Left renal pelvis (tissue), 4 donors: ENCODE results near the gene PSME1. TPM values are rescaled to one million over a fixed set of nuclear protein-coding genes. Genes with fewer than 3 reads are reported as not detected.
"Not testable (repeated sequence)": the region's sequence is repeated elsewhere in the genome, so short reads cannot be mapped to it uniquely, and the experiment has no call there.

ENCODE experiments used
- DNase-seq, 4 donors: peaks; one replicate each; pipeline ENCODE4 v3.0.0-alpha.2; 2013; ENCODE audit warnings: low read depth in 4 of 4, low spot score in 3 of 4
- polyA plus RNA-seq, 4 donors: library from polyadenylated mRNA; unstranded; fragments of 120-200 nt; gene quantifications; one replicate each; pipeline ENCODE4 v1.2.1, GENCODE V29; 2013; ENCODE audit not compliant: insufficient read length in 4 of 4

Gene PSME1
- polyA plus RNA-seq, 4 donors, result 131 to 226 (median 197) TPM

DNA sequence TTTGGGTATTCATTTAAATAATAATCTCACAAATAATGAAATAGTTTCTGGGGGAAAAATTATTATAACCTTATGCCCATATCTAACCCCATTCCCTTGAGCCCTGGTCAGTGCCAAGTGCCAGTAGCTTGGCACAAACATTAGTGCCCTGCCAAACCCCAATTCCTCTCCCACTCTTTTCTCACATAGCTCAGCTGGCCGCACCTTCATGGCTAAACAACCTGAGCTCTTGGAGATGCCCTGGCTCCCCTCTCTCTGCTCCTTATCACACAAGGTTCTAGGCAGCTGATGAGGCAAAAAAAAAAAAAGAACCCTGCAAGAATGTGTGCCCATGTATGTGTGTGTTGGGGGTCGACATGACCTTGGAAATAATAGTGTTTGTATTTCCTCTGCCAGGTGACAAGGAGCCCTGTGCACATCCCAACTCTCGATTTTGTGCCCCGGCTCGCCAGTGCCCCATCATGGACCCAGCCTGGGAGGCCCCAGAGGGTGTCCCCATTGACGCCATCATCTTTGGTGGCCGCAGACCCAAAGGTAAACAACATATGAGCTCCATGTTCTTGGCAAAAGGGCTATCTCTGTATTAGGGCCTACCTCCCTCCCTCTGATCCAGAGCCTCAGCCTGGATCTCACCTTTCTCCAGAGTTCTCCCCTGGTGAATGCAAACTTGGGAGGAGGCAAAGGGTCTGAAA is 33.5 kb upstream of the PSME1 start:
- DNase-seq, result no peak

DNA sequence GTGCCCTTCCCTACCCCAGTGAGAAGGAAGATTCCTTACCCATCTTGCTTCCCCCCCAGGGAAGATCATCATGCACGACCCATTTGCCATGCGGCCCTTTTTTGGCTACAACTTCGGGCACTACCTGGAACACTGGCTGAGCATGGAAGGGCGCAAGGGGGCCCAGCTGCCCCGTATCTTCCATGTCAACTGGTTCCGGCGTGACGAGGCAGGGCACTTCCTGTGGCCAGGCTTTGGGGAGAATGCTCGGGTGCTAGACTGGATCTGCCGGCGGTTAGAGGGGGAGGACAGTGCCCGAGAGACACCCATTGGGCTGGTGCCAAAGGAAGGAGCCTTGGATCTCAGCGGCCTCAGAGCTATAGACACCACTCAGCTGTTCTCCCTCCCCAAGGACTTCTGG is 32.5 kb upstream of the PSME1 start:
- no peak for DNase-seq

DNA sequence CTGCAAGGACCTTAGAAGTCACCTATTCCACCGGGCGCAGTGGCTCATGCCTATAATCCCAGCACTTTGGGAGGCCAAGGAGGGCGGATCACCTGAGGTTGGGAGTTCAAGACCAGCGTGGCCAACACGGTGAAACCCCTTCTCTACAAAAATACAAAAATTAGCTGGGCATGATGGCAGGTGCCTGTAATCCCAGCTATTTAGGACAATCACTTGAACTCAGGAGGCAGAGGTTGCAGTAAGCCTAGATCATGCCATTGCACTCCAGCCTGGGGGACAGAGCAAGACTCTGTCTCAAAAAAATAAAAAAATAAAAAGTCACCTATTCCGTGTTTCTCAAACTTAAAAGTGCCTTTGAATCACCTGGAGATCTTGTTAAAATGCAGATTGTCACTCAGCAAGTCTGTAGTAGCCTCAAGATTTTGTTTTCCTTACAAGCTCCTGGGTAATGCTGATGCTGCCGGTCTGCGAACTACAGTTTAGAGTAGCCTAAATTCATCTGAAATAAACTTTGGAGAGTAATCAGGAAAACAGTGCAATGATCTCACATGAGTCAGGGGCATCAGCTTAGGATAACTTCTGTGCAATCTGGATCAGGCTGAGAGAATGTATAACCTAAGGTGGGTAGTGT is 30.3 kb upstream of the PSME1 start:
- not testable (repeated sequence) for DNase-seq

DNA sequence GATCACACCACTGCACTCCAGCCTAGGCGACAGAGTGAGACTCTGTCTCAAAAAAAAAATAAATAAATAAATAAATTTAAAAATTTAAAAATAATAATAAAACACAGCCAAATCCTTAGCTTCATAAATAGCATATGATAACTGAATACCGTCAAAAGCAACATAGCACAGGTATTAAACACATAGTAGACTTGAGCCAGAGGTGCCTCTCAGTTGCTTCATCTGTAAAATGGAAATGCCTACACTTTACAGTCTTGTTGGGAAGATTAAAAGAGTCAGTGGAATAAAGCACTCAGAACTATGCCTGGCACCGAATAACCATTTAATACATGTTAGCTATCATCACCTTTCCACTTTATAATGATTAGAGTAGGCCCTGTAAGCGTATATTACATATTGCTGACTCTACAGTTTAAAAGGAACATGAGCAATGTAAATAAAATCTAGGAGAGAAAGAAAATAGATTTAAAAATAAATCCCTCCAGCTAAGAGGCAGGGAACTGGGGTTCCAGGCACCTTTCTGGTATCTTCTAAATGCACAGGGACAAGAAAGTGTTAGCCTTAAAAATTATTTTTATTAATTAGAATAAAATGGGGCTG is 29.2 kb upstream of the PSME1 start:
- DNase-seq, result no peak

DNA sequence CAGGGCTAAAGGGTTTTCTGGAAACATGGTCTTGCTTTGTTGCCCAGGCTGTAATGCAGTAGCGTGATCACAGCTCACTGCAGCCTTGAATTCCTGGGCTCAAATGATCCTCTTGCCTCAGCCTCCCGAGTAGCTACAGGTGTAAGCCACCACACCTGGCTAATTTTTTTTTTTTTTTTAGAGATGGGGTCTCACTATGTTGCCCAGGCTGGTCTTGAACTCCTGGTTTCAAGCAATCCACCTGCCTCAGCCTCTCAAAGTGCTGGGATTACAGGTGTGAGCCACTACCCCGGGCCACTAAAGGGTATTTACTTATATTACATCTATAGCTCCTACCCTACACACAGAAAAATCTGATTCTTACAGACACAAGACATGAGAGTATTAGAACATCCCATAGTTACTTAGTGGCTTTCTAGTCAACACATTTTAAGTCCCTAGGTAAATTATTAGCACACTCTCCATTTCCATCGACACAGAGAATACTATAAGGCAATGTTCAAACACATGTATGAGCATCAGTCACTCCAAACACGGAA is 27.6 kb upstream of the PSME1 start:
- no peak for DNase-seq

DNA sequence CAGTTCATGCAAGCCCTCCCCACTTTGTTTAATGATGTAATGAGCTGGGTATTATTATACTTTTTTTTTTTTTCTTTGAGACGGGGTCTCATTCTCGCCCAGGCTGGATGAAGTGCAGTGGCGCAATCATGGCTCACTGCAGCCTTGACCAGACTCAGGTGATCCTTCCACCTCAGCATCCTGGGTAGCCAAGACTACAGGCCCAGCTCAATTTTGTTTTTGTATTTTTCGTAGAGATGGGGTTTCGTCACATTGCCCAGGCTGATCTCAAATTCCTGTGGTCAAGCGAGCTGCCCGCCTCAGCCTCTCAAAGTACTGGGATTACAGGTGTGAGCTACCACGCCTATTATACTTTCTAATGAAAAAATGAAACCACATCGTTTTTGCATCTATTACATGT is 25.9 kb upstream of the PSME1 start:
- DNase-seq, result no peak

DNA sequence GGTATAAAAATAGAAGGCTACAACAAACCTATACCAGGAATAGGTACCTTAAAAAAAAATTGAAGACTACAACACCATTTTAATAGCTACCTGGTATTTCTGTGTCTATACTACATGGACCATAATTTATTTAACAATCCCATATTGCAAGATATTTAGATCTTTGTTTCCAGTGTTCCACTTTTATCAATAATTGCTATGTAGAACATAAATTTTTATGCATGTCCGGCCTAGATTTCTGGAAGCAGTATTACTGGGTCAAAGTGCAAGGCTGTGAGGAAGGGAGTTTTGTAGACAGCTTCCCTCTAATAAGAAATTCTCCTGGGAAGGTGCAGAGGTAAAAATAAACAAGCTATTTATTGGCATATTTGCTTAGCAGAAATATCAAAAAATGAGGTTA is 25.5 kb upstream of the PSME1 start:
- no peak for DNase-seq

DNA sequence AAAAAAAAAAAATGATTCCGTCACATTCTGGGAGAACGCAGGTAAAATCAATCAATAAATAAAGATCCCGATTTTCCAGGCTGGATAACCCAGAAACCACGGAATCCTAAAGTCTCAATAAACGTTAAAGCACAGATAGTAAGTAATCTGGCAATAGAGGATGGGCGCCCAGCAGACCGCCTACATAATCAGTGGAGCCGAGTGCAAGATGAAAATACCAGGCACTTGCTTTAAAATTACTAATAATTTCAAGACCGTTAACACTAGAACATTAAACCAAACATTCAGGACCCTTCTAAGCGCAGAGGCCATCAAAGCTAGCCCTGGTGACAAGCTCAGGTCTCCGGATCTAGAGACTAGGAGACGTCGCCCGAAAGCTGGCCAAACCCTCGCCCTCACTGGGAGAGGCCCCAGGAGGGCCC is 22.6 kb upstream of the PSME1 start:
- no peak for DNase-seq

DNA sequence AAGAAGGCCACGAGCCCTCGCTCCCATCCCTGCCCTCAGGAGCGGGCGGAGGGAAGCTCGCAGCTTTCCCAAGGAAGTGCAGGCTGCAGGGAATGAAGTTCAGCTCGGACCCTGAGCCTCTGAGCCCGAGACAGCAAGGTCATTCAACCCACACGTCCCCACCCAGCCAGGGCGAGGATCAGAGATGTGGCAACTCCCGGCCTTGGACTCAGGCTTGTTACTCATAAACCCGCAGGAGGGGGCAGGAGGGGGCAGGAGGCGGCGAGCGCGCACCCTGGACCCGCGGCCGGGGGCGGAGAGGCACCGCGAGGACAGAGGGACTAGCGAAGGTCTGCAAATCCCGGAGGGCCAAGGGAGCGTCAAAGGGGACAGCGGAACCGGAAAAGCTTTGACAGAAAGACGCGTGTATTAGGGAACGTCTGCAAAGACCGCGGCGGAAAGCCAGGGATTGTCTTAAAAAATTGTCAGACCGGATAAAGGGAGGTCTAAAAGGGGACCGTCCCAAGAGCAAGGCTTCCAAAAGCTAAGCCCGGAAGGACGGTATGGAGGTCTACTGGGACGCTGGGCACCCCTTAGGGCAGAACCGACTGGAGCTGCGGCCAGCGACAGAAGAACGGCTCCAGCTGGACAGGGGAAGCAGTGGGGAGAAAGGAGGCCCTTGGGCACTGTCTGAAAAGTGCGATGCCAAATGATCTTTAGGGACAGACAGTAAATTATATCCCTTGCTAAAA is 22.0 kb upstream of the PSME1 start:
- peak; percentile 70 to 81 (median 76) for DNase-seq

DNA sequence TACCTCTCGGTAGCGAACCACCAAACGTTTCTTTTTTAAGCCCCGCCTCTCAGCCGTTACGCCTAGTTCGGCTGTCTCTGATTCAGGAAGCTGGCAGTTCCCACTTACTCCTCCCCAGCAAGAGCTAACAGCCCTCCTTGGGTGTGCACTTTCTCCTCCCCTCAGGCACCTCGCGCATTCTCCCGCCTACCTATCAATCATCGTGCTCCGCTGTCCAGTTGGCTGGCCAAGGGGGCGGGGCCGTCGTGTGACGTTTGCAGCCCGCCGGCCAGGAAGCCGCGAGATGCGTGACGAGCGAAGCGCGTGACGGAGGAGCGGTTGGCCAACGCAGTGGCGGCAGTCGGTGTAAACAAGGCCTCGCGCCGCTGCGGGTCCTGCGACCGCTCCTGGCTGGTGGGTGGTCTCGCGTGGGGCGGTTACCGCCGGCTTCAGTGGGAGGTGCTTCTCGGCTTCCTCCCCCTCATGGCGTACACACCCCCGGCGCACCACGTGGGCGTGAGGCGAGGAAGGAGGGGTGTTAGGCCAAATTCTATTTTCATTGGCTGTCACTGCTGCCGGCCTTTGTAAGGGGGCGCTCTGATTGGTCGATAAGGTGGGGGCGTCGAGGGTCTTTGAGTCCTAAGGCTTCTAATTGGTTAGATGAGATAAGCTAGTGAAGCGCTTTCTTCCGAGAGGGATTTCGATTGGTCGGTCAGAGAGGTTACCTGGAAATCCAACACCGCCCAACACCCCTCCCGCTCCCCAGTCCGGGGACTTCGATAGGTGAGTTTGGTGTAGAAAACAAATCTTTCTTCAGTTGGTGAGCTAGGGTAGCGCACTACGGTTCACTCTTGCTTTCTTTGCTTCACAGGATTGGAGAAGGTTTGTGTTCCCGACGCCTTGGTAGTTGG is 21.2 kb upstream of the PSME1 start, which contains the start of the genes DCAF11 and NRL:
DCAF11 (plus strand) TSS at position 246 of the 890 bp plus-strand sequence. CDS start 818 bp downstream, outside the sequence.
NRL (minus strand) TSS at position 418 of the 890 bp plus-strand sequence. CDS start 32,101 bp downstream, outside the sequence.
- peak; percentile 99 for DNase-seq

DNA sequence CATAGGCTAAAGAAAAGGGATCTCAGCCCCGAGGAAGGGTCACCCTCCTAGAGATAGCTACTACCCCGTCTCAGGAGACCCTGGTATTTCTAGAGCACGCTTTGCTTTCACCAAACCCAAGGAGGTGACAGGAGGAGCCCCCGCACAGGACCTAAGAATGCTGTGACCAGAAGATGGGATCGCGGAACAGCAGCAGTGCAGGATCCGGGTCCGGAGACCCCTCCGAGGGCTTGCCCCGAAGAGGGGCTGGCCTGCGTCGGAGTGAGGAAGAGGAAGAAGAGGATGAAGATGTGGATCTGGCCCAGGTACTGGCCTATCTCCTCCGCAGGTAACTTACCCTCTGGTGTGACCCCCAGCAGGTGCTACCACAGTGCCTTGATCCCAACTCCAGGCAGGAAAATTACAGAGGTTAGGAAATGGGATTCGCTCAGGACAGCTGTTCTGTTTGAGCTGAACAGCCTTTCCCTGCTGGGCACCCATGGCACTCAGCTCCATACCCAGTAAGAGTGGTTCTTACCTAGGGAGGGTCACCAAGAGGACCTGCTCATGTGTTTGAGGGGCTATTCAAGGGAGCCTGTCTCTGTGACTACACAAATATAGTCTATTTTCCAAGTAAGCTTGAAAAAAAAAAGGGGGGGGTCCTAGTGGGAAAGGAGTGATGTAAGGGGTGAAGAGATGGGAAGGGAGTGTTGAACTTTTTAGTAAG is 20.4 kb upstream of the PSME1 start:
- no peak for DNase-seq

DNA sequence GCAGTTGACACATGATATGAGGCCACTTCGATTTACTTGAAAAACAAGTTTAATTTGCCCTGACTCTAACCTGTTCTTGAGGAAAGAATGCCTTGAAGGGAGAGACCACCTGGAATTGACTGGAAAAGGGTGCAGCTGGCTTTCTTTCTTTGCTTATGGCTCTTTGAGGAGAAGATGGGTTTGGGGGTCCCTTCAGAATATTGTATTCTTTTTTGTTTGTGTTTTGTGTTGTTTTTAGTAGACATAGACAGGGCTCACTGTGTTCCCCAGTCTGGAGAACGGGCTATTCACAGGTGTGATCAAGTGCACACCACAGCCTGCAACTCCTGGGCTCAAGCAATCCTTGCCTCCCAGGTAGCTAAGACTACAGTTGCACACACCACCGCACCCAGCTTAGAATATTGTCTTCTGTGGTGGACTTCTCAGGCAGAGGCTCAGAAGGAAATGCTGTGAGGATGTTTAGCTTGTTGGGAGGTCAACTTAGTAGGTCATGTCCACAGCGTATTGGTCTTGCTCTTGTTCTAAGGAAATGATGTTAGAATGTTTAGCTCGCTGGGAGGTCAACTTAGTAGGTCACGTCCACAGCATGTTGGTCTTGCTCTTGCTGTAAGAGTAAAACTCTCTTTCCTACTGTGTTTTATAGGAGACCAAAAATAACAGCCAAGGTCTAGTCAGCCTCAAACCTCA is 19.7 kb upstream of the PSME1 start:
- no peak for DNase-seq

DNA sequence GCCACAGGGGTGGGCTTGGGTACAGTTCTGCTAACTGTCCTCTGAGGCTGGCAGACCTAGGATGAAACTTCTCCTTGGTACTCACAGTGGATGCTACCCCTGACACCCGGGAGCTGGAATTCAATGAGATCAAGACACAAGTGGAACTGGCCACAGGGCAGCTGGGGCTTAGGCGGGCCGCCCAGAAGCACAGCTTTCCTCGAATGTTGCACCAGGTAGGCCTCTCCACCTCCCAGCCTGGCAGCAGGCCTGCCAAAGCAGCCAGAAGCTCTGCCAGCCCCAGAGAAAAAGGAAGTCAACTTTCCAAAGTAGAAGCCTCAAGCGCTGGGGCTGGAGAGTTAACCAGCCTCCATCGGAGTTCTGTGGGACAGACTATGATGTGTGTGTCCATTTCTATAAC is 18.8 kb upstream of the PSME1 start:
- DNase-seq, result no peak

DNA sequence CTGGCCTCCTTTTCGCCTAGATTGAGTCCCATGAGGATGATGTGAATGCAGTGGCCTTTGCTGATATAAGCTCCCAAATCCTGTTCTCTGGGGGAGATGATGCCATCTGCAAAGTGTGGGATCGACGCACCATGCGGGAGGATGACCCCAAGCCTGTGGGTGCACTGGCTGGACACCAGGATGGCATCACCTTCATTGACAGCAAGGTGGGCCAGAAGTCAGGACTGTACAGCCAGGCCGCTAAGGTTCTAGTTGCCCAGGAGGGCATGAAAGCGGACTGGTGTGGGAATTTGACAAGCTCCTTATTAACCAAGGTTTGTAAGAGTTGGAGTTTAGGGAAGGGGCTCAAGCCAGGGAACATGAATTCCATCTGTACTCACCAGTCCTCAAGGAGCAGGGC is 16.3 kb upstream of the PSME1 start:
- DNase-seq, result no peak

DNA sequence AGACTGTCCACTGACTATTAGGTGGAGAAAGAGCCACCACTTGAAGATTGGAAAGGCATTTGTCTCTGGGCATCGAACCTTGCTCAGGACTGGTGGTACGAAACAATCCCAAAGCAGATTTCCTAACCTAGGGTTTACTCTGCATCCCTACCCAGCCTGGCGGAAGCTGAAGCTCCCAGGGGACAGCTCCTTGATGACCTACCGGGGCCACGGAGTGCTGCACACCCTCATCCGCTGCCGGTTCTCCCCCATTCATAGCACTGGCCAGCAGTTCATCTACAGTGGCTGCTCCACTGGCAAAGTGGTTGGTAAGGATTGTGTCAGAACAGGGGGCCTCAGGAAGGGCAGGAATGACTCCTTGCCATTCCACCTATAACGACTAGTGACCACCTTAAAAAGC is 14.8 kb upstream of the PSME1 start:
- no peak for DNase-seq

DNA sequence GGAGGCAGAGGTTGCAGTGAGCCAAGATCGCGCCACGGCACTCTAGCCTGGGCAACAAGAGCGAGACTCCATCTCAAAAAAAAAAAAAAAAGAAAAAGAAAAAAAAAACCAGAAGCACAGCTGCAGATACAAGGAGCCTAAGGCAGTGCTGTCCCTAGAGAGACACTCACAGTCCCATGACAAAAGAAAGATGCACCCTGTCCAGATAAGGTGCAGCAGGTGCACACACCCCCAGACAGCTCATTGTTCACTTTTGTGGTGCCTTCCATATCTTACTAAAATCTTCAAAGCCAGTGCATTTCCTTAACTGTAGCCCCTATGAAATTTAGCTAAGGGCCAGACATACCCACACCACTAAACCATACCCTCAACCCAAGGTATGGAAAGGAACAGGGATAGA is 13.6 kb upstream of the PSME1 start:
- DNase-seq, result no peak

DNA sequence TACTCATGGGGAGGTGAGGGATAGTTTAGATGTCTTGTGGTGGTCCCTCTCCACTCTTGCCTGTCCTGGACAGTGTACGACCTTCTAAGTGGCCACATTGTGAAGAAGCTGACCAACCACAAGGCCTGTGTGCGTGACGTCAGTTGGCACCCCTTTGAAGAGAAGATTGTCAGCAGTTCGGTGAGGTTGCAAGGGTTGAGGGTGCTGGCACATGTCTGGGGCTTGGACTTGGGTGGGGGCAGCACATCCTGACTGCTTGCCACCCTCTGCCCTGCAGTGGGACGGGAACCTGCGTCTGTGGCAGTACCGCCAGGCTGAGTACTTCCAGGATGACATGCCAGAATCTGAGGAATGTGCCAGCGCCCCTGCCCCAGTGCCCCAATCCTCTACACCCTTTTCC is 13.1 kb upstream of the PSME1 start:
- no peak for DNase-seq
